ENCODE data around the gene GJA10.
"Not testable (repeated sequence)": the region's sequence is repeated elsewhere in the genome, so short reads cannot be mapped to it uniquely, and the experiment has no call there.

GJA10 gene

DNA sequence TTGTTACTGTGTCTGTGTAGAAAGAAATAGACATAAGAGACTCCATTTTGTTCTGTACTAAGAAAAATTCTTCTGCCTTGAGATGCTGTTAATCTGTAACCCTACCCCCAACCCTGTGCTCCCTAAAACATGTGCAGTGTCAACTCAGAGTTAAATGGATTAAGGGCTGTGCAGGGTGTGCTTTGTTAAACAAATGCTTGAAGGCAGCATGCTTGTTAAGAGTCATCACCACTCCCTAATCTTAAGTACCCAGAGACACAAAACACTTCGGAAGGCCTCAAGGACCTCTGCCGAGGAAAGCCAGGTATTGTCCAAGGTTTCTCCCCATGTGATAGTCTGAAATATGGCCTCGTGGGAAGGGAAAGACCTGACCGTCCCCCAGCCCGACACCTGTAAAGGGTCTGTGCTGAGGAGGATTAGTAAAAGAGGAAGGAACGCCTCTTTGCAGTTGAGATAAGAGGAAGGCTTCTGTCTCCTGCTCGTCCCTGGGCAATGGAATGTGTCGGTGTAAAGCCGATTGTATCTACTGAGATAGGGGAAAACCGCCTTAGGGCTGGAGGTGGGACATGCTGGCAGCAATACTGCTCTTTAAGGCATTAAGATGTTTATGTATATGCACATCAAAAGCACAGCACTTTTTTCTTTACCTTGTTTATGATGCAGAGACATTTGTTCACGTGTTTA lies 3.3 kb upstream of the GJA10 start:
- H3K36me3 Mint-ChIP-seq (ENCODE audit: low read depth); H3K27ac Mint-ChIP-seq; intact Hi-C loops (cut with micrococcal nuclease); H3K9me3 Mint-ChIP-seq; H3K4me1 Mint-ChIP-seq (ENCODE audit: low read depth); H3K4me3 Mint-ChIP-seq: not testable (repeated sequence)
- H3K27me3 Mint-ChIP-seq = peaks cover 52% of the 10 kb centered on the region

DNA sequence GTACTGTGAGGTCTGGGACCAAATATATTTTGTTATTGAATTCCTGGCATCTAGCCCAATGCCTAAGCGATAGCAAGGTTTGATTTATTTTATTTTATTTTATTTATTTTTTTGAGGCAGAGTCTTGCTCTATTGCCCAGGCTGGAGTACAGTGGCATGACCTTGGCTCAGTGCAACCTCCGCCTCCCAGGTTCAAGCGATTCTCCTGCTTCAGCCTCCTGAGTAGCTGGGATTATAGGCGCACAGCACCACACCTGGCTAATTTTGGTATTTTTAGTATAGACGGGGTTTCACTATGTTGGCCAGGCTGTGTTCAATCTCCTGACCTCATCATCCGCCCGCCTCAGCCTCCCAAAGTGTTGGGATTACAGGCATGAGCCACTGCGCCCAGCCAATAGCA lies 1.7 kb upstream of the GJA10 start:
- intact Hi-C loops (cut with micrococcal nuclease); H3K27ac Mint-ChIP-seq; H3K36me3 Mint-ChIP-seq (ENCODE audit: low read depth); H3K9me3 Mint-ChIP-seq; H3K4me1 Mint-ChIP-seq (ENCODE audit: low read depth); H3K4me3 Mint-ChIP-seq: not testable (repeated sequence)
- H3K27me3 Mint-ChIP-seq = peaks cover 41% of the 10 kb centered on the region

DNA sequence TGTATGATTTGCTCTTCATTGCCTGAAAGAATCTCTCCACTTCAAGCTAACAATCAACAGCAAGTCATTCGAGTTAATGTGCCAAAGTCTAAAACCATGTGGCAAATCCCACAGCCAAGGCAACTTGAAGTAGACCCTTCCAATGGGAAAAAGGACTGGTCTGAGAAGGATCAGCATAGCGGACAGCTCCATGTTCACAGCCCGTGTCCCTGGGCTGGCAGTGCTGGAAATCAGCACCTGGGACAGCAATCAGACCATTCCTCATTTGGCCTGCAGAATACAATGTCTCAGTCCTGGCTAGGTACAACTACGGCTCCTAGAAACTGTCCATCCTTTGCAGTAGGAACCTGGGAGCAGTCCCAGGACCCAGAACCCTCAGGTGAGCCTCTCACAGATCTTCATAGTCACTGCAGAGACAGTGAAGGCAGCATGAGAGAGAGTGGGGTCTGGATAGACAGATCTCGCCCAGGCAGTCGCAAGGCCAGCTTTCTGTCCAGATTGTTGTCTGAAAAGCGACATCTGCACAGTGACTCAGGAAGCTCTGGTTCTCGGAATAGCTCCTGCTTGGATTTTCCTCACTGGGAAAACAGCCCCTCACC lies 1.1 kb downstream of the GJA10 start:
- no peaks in the 10 kb centered on the region for H3K4me1 Mint-ChIP-seq (ENCODE audit: low read depth)
- intact Hi-C loops (cut with micrococcal nuclease) = no loop called here
- H3K9me3 Mint-ChIP-seq = no peaks in the 10 kb centered on the region
- H3K27me3 Mint-ChIP-seq = peaks cover 24% of the 10 kb centered on the region
- H3K36me3 Mint-ChIP-seq (ENCODE audit: low read depth) = no peaks in the 10 kb centered on the region
- H3K4me3 Mint-ChIP-seq = no peak overlapping the region
- H3K27ac Mint-ChIP-seq = no peak overlapping the region

DNA sequence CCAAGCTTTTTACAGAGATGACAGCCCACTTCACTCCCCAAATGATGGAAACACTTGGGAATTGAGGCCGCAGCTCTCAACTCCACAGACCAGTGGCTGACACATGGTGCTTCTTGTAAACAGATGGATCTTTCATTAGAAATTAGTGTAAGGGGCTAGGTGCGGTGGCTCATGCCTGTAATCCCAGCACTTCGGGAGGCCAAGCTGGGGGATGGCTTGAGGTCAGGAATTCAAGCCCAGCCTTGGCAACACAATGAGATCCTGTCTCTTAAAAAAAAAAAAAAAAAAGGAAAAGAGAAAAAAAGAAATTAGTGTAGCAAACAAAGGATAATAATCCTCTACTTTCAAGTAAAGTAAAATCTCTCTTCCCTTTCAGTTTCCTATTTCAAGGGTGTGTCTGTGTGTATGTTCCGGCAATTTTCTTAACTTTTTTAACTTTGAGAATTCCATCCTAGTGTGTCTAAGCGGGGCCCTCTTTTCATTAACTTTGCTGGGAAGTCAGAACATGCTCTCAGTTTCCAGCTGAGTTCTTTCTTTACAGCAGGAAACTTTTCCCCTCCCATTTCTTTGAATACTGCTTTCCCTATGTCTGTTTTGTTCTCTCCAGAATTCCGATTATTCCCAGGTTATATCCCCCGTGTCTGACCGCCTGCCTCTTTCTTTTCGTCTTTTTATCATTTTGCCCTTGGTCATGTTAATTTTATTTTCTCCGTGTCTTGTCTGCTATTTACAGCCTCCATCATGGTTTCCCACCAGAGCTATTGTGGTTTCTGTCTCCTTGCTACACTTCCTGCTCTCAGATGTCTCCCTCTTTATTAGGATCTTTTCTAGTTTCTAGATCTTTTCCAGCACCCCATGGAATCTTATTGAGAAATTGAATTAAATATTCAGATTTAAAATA lies 16.0 kb downstream of the GJA10 start:
- intact Hi-C loops (cut with micrococcal nuclease); H3K27ac Mint-ChIP-seq: not testable (repeated sequence)
- peak overlapping the region; percentile 56 for H3K4me3 Mint-ChIP-seq

DNA sequence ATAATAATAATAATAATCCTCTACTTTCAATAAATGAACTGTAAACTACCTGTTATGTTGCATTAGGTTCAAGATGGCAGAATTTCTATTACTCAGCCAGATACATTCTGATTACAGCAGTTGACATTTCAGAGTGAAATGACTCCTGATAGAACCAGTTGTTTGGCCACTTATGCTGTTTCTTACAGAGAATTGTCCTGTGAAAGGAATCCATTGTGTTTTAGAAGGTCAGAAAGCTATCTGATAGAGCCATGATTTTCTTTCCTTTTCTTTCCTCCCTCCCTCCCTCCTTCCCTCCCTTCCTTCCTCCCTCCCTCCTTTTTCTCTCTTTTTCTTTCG lies 16.6 kb downstream of the GJA10 start:
- Mint-ChIP-seq H3K4me1 (ENCODE audit: low read depth) (peaks cover 6% of the 10 kb centered on the region), H3K36me3 (ENCODE audit: low read depth) (no peaks in the 10 kb centered on the region), H3K4me3 (no peak overlapping the region), H3K9me3 (no peaks in the 10 kb centered on the region), H3K27me3 (no peaks in the 10 kb centered on the region), H3K27ac (no peak overlapping the region)
- intact Hi-C loops (cut with micrococcal nuclease) = no loop called here

More for the DNA sequence above, 16.0 kb downstream of the GJA10 start:
- H3K36me3 Mint-ChIP-seq (ENCODE audit: low read depth); H3K27me3 Mint-ChIP-seq; H3K4me1 Mint-ChIP-seq (ENCODE audit: low read depth); H3K9me3 Mint-ChIP-seq: not testable (repeated sequence)

DNA sequence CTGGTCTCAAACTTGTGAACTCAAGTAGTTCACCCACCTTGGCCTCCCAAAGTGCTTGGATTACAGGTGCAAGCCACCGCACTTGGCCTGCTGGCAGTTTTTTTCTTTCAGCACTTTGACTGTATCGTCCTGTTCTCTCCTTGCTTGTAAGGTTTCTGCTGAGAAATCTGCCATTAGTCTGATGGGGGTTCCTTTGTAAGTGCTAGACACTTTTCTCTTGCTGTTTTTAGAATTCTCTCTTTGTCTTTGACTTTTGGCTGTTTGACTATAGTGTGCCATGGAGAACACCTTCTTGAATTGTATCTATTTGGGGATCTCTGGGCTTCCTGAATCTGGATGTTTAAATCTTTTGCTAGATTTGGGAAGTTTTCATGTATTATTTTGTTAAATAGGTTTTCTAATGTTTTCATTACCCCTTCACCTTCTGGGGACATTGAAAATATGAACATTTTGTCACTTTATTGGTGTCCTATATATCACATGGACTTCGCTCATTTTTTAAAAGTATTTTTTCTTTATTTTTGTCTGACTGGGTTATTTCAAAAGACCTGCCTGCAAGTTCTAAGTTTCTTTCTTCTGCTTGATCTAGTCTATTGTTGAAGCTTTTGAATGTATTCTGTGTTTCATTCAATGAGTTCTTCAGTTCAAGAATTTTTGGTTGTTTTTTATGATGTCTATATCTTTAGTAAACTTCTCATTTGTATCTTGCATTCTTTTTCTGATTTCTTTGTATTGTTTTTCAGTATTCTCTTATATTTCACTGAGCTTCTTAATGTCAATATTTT lies 22.1 kb downstream of the GJA10 start:
- Mint-ChIP-seq H3K27ac (no peak overlapping the region), H3K4me3 (no peak overlapping the region), H3K4me1 (ENCODE audit: low read depth) (peaks cover under 1% of the 10 kb centered on the region), H3K27me3 (no peaks in the 10 kb centered on the region), H3K36me3 (ENCODE audit: low read depth) (no peaks in the 10 kb centered on the region), H3K9me3 (peaks cover 13% of the 10 kb centered on the region)
- intact Hi-C loops (cut with micrococcal nuclease) = no loop called here

DNA sequence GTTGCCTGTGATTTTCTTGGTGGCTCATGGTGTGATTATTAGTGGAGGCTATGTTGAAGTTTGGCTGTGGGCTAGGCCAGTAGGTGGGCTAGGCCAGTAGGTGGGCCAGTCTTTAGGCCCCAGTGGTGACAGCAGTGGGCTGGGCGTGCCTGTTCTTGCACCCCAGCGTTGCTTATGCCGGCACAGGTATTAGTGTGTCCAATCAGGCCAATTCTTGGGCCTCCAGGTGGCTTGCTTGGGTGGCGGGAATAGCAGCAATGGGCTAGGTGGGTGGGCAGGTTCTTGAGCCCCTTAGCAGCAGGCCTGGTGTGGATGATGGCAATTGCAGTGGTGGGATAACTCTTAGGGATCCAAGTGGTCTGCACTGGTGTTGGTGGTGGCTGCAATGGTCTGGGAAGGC lies 22.9 kb downstream of the GJA10 start:
- H3K4me1 Mint-ChIP-seq (ENCODE audit: low read depth) = no peaks in the 10 kb centered on the region
- peaks cover 13% of the 10 kb centered on the region for H3K9me3 Mint-ChIP-seq
- H3K27ac Mint-ChIP-seq = no peak overlapping the region
- intact Hi-C loops (cut with micrococcal nuclease) = no loop called here
- H3K27me3 Mint-ChIP-seq = no peaks in the 10 kb centered on the region
- H3K4me3 Mint-ChIP-seq = no peak overlapping the region
- H3K36me3 Mint-ChIP-seq (ENCODE audit: low read depth) = no peaks in the 10 kb centered on the region

DNA sequence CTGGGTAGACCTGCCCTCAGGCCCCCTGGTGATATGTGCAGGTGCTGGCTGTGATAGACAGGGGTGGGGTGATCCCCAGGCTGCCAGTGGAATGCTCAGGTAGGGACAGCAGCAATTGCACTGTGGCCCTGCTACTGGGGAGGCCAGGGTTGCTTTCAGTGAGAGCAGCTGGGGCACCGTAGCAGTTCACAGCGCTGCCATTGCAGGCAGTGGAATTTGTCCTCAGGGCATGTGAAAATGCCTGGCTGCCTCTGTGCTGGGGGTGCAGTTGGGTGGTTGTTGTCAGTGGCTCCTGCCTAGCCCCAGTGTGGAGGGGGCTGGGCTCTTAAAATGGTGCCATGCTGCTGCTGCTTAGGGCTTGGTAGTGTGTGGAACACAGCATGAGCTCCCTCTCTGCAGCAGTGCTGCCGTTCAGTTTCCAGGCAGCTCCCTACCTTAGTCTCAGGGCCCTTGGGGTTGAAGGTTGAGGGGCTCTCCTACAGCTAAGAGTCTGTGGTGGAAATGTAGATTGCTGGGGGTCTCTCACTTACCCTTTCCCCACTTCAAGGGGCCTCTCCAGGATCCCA lies 23.6 kb downstream of the GJA10 start:
- H3K27ac Mint-ChIP-seq = no peak overlapping the region

DNA sequence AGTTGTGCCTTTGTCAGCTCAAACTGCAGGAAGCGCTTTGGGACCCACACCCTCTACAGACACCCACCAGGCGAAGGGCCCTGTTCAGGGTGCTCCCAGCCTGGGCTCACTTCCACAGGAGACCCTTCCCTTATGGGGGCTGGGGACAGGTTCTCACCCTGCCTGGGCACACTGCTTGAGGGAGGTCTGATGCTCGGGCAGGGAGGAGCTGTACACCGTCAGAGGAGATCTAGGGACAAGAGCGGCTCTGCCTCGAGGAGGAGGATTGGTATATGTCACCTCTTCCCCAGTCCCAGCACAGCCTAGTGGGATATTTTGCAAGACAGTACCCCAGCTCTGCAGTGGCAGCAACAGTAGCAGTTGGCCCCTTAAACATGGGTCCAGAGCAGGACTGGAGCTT lies 26.9 kb downstream of the GJA10 start:
- peaks cover 13% of the 10 kb centered on the region for H3K4me1 Mint-ChIP-seq (ENCODE audit: low read depth)
- intact Hi-C loops (cut with micrococcal nuclease) = no loop called here
- H3K27ac Mint-ChIP-seq = no peak overlapping the region
- H3K36me3 Mint-ChIP-seq (ENCODE audit: low read depth) = no peaks in the 10 kb centered on the region
- H3K9me3 Mint-ChIP-seq = peaks cover 12% of the 10 kb centered on the region
- H3K27me3 Mint-ChIP-seq = no peaks in the 10 kb centered on the region
- H3K4me3 Mint-ChIP-seq = no peak overlapping the region

More for the DNA sequence above, 23.6 kb downstream of the GJA10 start:
- H3K27me3 Mint-ChIP-seq = no peaks in the 10 kb centered on the region
- no peaks in the 10 kb centered on the region for H3K36me3 Mint-ChIP-seq (ENCODE audit: low read depth)
- intact Hi-C loops (cut with micrococcal nuclease) = no loop called here
- peaks cover 13% of the 10 kb centered on the region for H3K9me3 Mint-ChIP-seq
- no peaks in the 10 kb centered on the region for H3K4me1 Mint-ChIP-seq (ENCODE audit: low read depth)
- no peak overlapping the region for H3K4me3 Mint-ChIP-seq

DNA sequence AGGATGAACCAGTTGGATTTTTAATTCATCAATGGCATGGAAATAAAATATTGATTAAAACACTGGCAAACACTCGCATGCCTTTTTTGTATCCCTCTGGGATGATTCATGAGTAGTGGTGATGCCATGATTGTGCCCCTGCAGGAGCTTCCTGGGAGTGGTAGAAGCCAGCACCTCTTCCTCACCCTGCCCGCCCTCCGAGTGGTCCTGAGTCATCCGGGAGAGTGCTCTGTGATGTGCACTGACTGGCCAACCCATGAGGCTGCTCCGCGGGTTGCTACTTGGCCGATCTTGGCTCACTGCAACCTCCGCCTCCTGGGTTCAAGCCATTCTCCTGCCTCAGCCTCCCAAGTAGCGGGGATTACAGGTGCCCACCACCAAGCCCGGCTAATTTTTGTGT lies 27.4 kb downstream of the GJA10 start:
- Mint-ChIP-seq H3K27me3 (no peaks in the 10 kb centered on the region), H3K36me3 (ENCODE audit: low read depth) (no peaks in the 10 kb centered on the region), H3K4me3 (no peak overlapping the region), H3K27ac (no peak overlapping the region), H3K4me1 (ENCODE audit: low read depth) (peaks cover 13% of the 10 kb centered on the region), H3K9me3 (peaks cover 7% of the 10 kb centered on the region)
- intact Hi-C loops (cut with micrococcal nuclease) = no loop called here

DNA sequence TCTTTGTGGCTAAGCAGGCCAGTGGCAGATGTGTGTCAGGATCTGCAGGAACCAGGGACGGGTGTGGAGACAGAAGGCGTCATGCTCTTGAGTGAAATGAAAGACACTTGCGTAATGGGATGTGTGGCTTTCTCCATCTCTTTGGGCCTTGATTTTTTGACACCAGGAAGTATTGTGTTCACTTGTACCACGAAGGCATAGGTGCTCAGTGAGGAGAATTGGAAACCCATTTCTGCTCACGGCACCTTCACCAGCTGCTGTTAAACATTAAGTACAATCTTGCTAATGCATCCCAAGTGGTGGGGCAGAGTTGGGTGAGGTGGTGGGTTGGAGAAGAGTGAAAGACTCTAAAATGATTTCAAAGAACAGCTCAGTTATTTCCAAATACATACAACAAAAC lies 30.0 kb downstream of the GJA10 start:
- intact Hi-C loops (cut with micrococcal nuclease) = no loop called here
- H3K4me3 Mint-ChIP-seq = no peak overlapping the region
- H3K9me3 Mint-ChIP-seq = no peaks in the 10 kb centered on the region
- no peaks in the 10 kb centered on the region for H3K27me3 Mint-ChIP-seq
- H3K27ac Mint-ChIP-seq = no peak overlapping the region
- H3K36me3 Mint-ChIP-seq (ENCODE audit: low read depth) = no peaks in the 10 kb centered on the region
- peaks cover 38% of the 10 kb centered on the region for H3K4me1 Mint-ChIP-seq (ENCODE audit: low read depth)

DNA sequence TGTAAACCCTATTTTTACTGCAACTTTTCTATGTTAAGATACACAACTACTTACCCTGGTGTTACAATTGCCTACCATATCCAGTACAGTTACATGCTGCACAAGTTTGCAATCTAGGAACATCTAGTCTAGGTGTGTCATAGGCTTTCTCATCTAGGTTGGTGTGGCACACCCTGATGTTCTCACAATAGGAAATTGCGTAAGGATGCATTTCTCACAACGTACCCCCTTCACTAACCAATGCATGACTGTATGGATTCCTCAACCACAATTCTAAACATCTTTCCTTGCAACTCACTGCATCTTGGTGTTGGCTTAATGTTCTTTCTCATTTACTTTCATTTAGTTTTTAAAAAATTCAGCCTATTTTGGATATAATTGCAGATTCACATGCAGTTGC lies 31.6 kb downstream of the GJA10 start:
- intact Hi-C loops (cut with micrococcal nuclease) = no loop called here
- Mint-ChIP-seq H3K4me1 (ENCODE audit: low read depth) (peaks cover 51% of the 10 kb centered on the region), H3K4me3 (no peak overlapping the region), H3K9me3 (no peaks in the 10 kb centered on the region), H3K27ac (no peak overlapping the region), H3K36me3 (ENCODE audit: low read depth) (no peaks in the 10 kb centered on the region), H3K27me3 (no peaks in the 10 kb centered on the region)

DNA sequence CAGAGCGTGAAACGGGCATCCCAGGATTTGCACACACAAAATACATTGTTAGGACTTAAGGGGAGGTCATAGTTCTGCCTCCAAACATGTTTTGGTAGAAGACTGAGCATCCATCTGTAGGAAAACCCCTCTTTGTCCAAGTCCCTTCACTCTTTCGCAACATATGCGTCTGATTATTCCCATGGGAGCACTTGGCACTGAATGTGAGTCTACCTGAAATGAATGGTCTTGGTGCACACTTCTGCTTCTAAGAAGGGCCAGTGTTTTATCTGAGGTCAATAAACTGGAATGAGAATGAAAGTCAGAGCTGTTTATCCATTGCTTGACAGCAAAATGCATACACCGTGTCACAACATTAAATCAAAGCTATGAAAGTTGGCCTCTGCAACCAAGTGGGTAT lies 33.0 kb downstream of the GJA10 start:
- Mint-ChIP-seq H3K27me3 (no peaks in the 10 kb centered on the region), H3K36me3 (ENCODE audit: low read depth) (no peaks in the 10 kb centered on the region), H3K4me3 (no peak overlapping the region), H3K9me3 (no peaks in the 10 kb centered on the region), H3K4me1 (ENCODE audit: low read depth) (peaks cover 51% of the 10 kb centered on the region), H3K27ac (no peak overlapping the region)
- intact Hi-C loops (cut with micrococcal nuclease) = no loop called here

Measured in dendritic cell treated with granulocyte-macrophage colony-stimulating factor and Interleukin-4, amounts not matched to agents 40 ng/mL and 50 ng/mL, for 4 days (primary cell).